PFSK-1 (cell line): ENCODE measurements around the gene HAVCR2.

ENCODE experiments used
- FOXP2 ChIP-seq: optimal IDR thresholded peaks from 2 replicates; pipeline ENCODE3; 2011; ENCODE audit warnings: borderline replicate concordance, control low read depth, inconsistent platforms; ENCODE audit not compliant: insufficient read depth; ENCODE audit errors: extremely low read length, extremely low read depth
- POLR2AphosphoS5 ChIP-seq: IDR thresholded peaks from 2 replicates; pipeline ENCODE4 v1.6.1; 2012; ENCODE audit warnings: low read depth, mild to moderate bottlenecking, control low read depth, low read length, moderate library complexity
- SIN3A ChIP-seq: IDR thresholded peaks from 2 replicates; pipeline ENCODE4 v1.6.1; 2012; ENCODE audit warnings: mild to moderate bottlenecking, low read length, moderate library complexity, borderline replicate concordance; ENCODE audit not compliant: insufficient read depth

GRCh38 chr5:157106630-157107461 lies 2.0 kb downstream of the HAVCR2 start:
- TF ChIP-seq POLR2AphosphoS5 (no peak), FOXP2 (no peak), SIN3A (no peak)
